BLaER1 (cell line): ENCODE results near the gene PRCC.

Experiments used
- H3K27ac ChIP-seq: shearing (Covaris generic); formaldehyde crosslinking; 2 replicates; pipeline ENCODE4 v1.8.1; 2022
- H3K27me3 ChIP-seq: shearing (Covaris generic); formaldehyde crosslinking; 2 replicates; pipeline ENCODE4 v1.8.1; 2022
- H3K36me3 ChIP-seq: shearing (Covaris generic); formaldehyde crosslinking; 2 replicates; pipeline ENCODE4 v1.8.1; 2022
- H3K4me1 ChIP-seq: shearing (Covaris generic); formaldehyde crosslinking; 2 replicates; pipeline ENCODE4 v1.8.1; 2022
- H3K4me2 ChIP-seq: shearing (Covaris generic); formaldehyde crosslinking; 2 replicates; pipeline ENCODE4 v1.8.1; 2022
- H3K4me3 ChIP-seq: shearing (Covaris generic); formaldehyde crosslinking; 2 replicates; pipeline ENCODE4 v1.8.1; 2022
- H3K9ac ChIP-seq: shearing (Covaris generic); formaldehyde crosslinking; 2 replicates; pipeline ENCODE4 v1.8.1; 2022
- H3K9me3 ChIP-seq: shearing (Covaris generic); formaldehyde crosslinking; 2 replicates; pipeline ENCODE4 v1.8.1; 2022
- H4K20me1 ChIP-seq: shearing (Covaris generic); formaldehyde crosslinking; 2 replicates; pipeline ENCODE4 v1.8.1; 2022
- Cebpa-rat ChIP-seq: shearing (Covaris generic); IDR thresholded peaks from 2 replicates; pipeline ENCODE4 v1.8.1; 2022

The PRCC gene

GRCh38 chr1:156773607-156774006 lies 6.3 kb downstream of the PRCC start:
- H3K27me3 ChIP-seq: no peaks in the 10 kb centered on the region
- peaks cover 91% of the 10 kb centered on the region for H4K20me1 ChIP-seq
- H3K4me3 ChIP-seq: no peak overlapping the region
- no peaks in the 10 kb centered on the region for H3K9me3 ChIP-seq
- no peak for TF ChIP-seq Cebpa-rat
- peaks cover 60% of the 10 kb centered on the region for H3K4me1 ChIP-seq
- H3K9ac ChIP-seq: no peak overlapping the region
- peaks cover 68% of the 10 kb centered on the region for H3K36me3 ChIP-seq
- no peak overlapping the region for H3K4me2 ChIP-seq
- H3K27ac ChIP-seq: no peak overlapping the region

GRCh38 chr1:156775799-156776198 lies 8.5 kb downstream of the PRCC start:
- Histone ChIP-seq H3K4me1 (peaks cover 38% of the 10 kb centered on the region), H3K27me3 (no peaks in the 10 kb centered on the region), H3K36me3 (peaks cover 76% of the 10 kb centered on the region), H4K20me1 (peaks cover 96% of the 10 kb centered on the region), H3K27ac (no peak overlapping the region), H3K4me3 (no peak overlapping the region), H3K9ac (no peak overlapping the region; the same call in 1 of the 2 replicates), H3K9me3 (no peaks in the 10 kb centered on the region), H3K4me2 (peak overlapping the region; percentile 12; the same call in 1 of the 2 replicates)
- TF ChIP-seq Cebpa-rat: no peak

GRCh38 chr1:156776942-156777341 lies 9.6 kb downstream of the PRCC start:
- TF ChIP-seq Cebpa-rat: no peak
- peaks cover 96% of the 10 kb centered on the region for H4K20me1 ChIP-seq
- H3K4me2 ChIP-seq: no peak overlapping the region
- H3K9me3 ChIP-seq: peaks cover 2% of the 10 kb centered on the region; the same call in 1 of the 2 replicates
- H3K4me1 ChIP-seq: peaks cover 29% of the 10 kb centered on the region
- no peak overlapping the region for H3K9ac ChIP-seq
- H3K36me3 ChIP-seq: peaks cover 77% of the 10 kb centered on the region
- H3K27me3 ChIP-seq: no peaks in the 10 kb centered on the region
- no peak overlapping the region for H3K27ac ChIP-seq
- H3K4me3 ChIP-seq: no peak overlapping the region

- Histone ChIP-seq H3K9me3 (peaks cover 5% of the 10 kb centered on the region; the same call in 1 of the 2 replicates), H3K4me2 (no peak overlapping the region), H3K27ac (no peak overlapping the region), H3K27me3 (no peaks in the 10 kb centered on the region), H3K4me3 (no peak overlapping the region), H4K20me1 (peaks cover 96% of the 10 kb centered on the region), H3K36me3 (peaks cover 77% of the 10 kb centered on the region), H3K9ac (no peak overlapping the region), H3K4me1 (peaks cover 29% of the 10 kb centered on the region)
- no peak for TF ChIP-seq Cebpa-rat
Observed at GRCh38 chr1:156777573-156777972, 10.2 kb downstream of the PRCC start.

GRCh38 chr1:156781585-156782186 lies 14.4 kb downstream of the PRCC start:
- peaks cover 90% of the 10 kb centered on the region for H3K36me3 ChIP-seq
- TF ChIP-seq Cebpa-rat: no peak

GRCh38 chr1:156785458-156785857 lies 18.1 kb downstream of the PRCC start:
- Histone ChIP-seq H3K4me3 (no peak overlapping the region), H3K36me3 (peaks cover 97% of the 10 kb centered on the region), H4K20me1 (peaks cover 88% of the 10 kb centered on the region), H3K4me2 (peak overlapping the region; percentile 58), H3K27me3 (no peaks in the 10 kb centered on the region), H3K4me1 (peaks cover 30% of the 10 kb centered on the region), H3K9ac (no peak overlapping the region; the same call in 1 of the 2 replicates), H3K27ac (peak overlapping the region; percentile 18; the same call in 1 of the 2 replicates), H3K9me3 (peaks cover 5% of the 10 kb centered on the region; the same call in 1 of the 2 replicates)
- no peak for TF ChIP-seq Cebpa-rat

More at GRCh38 chr1:156781585-156782186, 14.4 kb downstream of the PRCC start:
- Histone ChIP-seq H3K9me3 (peaks cover 5% of the 10 kb centered on the region; the same call in 1 of the 2 replicates), H4K20me1 (peaks cover 96% of the 10 kb centered on the region), H3K4me2 (no peak overlapping the region), H3K27ac (no peak overlapping the region), H3K4me3 (no peak overlapping the region), H3K9ac (no peak overlapping the region), H3K27me3 (no peaks in the 10 kb centered on the region), H3K4me1 (peaks cover 37% of the 10 kb centered on the region)

- Histone ChIP-seq H3K27ac (peak overlapping the region; percentile 26; the same call in 1 of the 2 replicates), H3K9me3 (peaks cover 5% of the 10 kb centered on the region; the same call in 1 of the 2 replicates), H3K9ac (no peak overlapping the region), H3K36me3 (peaks cover 97% of the 10 kb centered on the region), H3K4me2 (peak overlapping the region; percentile 19; the same call in 1 of the 2 replicates), H3K4me1 (peaks cover 30% of the 10 kb centered on the region), H3K27me3 (no peaks in the 10 kb centered on the region), H3K4me3 (no peak overlapping the region), H4K20me1 (peaks cover 86% of the 10 kb centered on the region)
- no peak for TF ChIP-seq Cebpa-rat
Observed at GRCh38 chr1:156786640-156787039, 19.3 kb downstream of the PRCC start.

- Histone ChIP-seq H3K4me3 (no peak overlapping the region), H3K36me3 (peaks cover 97% of the 10 kb centered on the region), H3K27ac (no peak overlapping the region), H3K4me1 (peaks cover 30% of the 10 kb centered on the region), H3K4me2 (no peak overlapping the region), H4K20me1 (peaks cover 83% of the 10 kb centered on the region), H3K9ac (no peak overlapping the region), H3K27me3 (no peaks in the 10 kb centered on the region), H3K9me3 (no peaks in the 10 kb centered on the region)
- TF ChIP-seq Cebpa-rat: no peak
Observed at GRCh38 chr1:156788136-156788535, 20.8 kb downstream of the PRCC start.

- H3K36me3 ChIP-seq: peaks cover 97% of the 10 kb centered on the region
- no peak overlapping the region for H3K4me3 ChIP-seq
- H4K20me1 ChIP-seq: peaks cover 80% of the 10 kb centered on the region
Observed at GRCh38 chr1:156789621-156790318, 22.4 kb downstream of the PRCC start.

More at GRCh38 chr1:156789621-156790318, 22.4 kb downstream of the PRCC start:
- no peak overlapping the region for H3K27ac ChIP-seq
- H3K4me1 ChIP-seq: peaks cover 21% of the 10 kb centered on the region
- H3K9me3 ChIP-seq: no peaks in the 10 kb centered on the region
- no peaks in the 10 kb centered on the region for H3K27me3 ChIP-seq
- H3K4me2 ChIP-seq: no peak overlapping the region
- TF ChIP-seq Cebpa-rat: no peak
- H3K9ac ChIP-seq: no peak overlapping the region
